HTR-8/SVneo (cell line): ENCODE data around the gene CMIP.

Experiments
- DNase-seq: peaks from one replicate; pipeline ENCODE4 v3.0.0; 2011; ENCODE audit warnings: low spot score, mixed read lengths; ENCODE audit not compliant: insufficient read length
- FAIRE-seq: peaks from 2 replicates; lab custom pipeline; 2011; peaks lifted over from hg19 to GRCh38; lab: Jason Lieb, UNC

CMIP gene

DNA sequence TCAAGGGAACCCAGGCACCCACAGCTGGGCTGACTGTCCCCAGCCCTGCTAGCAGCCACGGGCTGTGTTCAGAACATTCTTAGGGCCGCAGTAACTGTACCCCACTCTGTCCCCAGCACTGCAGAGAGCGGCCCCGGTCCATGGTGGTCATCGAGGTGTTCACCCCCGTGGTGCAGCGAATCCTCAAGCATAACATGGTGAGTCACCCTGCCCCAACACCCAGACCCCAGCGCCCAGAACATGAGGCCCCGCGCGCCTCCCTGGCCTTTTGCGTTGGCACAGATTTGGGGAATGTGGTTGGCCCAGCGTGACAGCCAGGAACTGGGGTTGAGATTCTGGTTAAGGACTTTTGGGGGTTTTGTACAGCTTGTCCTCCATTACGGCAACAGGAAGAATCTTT, 219.5 kb downstream of the CMIP start:
- no peak for FAIRE-seq
- no peak for DNase-seq

DNA sequence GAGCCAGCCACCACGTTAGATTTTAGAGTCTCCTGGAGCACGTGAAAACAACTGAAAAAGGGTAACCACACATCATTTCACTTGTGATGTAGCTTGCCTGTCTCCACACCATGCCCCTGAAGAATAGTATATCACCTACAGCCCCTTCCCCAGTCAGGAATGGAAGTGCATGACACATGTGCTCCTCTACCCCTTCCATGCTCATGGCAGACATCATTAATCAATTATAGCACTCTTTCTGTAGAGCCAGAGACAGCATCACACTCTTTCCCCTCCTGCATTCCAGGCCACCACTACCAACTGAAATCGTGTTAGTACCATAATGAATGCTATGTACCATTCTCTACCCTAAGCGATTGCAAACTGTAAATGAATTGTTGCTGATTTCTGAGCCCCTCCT, 221.0 kb downstream of the CMIP start:
- DNase-seq (no peak), FAIRE-seq (no peak)

DNA sequence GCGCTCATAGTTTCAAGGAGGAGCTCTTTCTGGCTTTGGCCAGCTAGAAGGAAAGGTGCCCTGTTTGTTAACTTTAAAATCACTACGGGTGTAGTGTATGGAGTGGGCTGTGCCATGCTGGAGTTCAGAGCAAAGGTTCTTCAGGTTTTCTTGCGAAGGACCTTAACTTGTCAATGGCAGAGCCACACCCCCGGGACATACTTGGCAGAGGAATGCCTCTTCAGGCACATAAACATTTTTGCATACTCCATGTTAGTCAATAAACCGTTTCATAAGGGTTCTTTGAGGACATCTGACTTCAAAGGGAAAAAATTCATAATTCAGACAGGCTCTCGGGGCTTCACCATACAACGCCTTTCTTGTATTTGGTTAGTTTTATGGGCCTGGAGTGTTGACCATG, 221.5 kb downstream of the CMIP start:
- FAIRE-seq (no peak), DNase-seq (no peak)

DNA sequence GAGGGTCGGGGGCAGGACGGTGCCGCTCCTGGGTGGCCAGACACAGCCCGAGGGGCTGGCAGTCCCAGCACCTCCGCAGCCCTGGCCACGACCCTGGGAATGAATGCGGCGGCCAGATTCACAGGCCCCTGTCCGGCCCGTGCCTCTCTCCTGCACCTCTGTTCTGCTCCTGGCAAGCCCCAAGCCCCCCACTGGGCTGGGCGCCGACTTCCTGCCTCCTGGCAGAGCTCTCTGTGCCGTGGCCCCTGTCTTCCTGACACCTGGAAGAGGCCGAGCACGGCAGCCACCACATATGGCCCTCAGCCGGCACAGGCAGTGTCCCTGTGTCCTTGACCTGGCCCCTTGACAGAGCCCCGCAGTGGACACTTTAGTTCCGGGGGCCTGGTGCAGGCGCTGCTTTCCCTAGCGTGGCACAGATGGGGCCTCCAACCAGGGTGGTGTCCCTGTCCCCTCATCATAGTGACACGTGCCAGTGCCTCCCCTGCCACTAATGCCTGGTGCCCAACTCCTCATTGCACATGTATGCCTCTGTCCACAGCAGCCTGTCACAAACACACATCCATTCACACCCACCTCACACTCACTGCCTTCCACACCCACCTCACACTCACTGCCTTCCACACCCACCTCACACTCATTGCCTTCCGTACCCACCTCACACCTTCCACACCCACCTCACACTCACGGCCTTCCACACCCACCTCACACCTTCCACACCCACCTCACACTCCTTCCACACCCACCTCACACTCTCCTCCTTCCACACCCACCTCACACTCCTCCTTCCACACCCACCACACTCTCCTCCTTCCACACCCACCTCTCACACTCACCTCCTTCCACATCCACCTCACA, 223.9 kb downstream of the CMIP start:
- DNase-seq (no peak), FAIRE-seq (peak; percentile 96)

DNA sequence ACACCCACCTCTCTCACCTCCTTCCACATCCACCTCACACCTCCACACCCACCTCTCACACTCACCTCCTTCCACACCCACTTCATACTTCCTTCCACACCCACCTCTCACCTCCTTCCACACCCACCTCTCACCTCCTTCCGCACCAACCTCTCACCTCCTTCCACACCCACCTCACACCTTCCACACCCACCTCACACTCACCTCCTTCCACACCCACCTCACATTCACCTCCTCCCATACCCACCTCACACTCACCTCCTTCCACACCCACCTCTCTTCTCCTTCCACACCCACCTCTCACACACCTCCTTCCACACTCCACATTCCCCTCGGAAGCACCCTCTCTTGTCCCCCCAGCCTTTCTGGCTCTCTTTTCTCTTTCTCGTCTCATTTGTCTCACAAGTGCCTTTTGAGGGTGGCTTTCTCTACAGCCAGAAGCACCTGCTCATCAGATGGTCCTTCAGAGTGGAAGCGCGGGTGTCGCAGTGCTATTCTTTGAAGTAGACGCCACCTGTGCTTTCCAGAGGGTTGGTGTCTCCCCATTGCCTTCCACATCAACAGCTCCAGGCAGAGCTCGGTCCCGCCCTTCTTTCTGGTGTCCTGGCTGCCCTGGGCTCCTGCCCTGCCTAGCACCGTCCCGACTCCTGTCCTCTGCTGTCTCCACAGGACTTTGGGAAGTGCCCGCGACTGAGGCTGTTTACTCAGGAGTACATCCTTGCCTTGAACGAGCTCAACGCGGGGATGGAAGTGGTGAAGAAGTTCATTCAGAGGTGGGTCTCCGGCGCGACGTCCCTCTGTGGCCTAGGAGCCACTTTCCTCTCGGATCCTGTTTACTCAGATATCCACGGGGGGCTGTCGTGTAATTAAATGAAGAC, 225.1 kb downstream of the CMIP start:
- FAIRE-seq (no peak), DNase-seq (no peak)

DNA sequence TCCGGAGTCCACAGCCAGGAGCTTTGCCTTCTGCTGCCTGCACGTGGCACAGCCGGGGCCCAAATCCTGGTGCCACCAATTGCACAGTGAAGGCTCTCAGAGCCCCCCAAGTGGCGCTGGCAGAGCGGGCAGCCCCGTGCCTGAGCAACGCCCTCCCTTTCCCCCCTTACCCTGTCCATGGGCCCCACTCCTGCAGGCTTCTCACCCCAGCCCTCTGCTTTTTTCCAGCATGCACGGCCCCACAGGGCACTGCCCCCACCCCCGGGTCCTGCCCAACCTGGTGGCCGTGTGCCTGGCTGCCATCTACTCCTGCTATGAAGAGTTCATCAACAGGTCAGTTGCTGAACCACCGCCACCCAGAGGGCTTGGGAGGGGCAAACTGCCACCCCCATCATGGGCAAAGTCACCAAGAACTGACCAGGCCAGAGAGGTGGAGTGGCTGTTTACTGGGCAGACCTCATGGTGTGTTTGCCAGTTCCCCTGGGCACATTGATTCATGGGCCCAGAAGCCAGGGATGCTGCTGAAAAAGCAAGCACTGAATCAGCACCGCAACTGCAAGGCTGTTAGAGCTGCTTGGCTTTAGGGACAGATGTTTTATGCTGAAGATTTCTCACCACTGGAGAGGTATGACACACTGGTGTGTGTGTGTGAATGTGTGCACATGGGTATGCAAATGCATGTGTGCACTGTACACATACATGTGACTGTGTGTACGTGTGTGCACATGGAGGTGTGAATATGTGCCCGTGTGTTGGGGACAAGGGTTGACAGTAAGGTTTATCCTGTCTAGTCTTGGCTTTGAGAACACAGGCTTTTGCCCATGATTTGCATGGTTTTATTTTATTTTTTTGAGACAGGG, 227.4 kb downstream of the CMIP start:
- FAIRE-seq = peak; percentile 77

DNA sequence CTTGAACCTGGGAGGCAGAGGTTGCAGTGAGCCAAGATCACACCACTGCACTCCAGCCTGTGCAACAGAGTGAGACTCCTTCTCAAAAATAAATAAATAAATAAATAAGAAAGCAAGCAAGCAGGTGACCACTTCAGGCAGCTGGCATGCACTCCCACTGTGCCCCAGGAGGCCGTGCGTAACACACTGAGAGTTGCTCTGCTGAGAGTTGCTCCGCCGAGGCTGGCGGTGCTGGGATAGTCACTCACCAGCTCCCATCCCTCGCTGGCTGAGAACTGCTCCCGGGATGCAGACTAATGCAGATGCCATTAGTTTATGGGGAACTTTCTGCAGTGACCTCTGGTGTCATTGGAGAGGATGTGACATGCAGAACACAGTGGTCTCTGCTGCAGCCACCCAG, 228.8 kb downstream of the CMIP start:
- FAIRE-seq = peak; percentile 83
- DNase-seq = no peak

More for the DNA sequence above, 227.4 kb downstream of the CMIP start:
- DNase-seq = no peak

DNA sequence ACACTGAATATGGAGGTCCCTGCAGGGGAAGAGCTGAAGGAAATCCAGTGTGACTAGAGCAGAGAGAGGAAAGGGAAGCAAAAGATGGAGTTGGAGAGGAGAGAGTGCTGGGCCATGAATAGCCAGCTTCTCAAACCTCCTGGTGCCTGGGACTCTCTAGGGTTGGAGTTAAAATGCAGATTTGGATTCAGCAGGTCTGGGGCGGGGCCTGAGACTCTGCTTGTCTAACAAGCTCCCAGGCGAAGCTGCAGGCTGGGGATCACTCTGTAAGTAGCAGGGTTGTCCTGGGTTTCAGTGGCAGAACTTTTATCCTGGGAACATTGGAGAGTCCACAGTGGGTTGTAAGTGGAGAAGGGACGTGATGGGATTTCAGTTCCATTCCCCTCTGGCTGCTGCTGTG, 231.1 kb downstream of the CMIP start:
- FAIRE-seq = no peak
- DNase-seq = no peak

DNA sequence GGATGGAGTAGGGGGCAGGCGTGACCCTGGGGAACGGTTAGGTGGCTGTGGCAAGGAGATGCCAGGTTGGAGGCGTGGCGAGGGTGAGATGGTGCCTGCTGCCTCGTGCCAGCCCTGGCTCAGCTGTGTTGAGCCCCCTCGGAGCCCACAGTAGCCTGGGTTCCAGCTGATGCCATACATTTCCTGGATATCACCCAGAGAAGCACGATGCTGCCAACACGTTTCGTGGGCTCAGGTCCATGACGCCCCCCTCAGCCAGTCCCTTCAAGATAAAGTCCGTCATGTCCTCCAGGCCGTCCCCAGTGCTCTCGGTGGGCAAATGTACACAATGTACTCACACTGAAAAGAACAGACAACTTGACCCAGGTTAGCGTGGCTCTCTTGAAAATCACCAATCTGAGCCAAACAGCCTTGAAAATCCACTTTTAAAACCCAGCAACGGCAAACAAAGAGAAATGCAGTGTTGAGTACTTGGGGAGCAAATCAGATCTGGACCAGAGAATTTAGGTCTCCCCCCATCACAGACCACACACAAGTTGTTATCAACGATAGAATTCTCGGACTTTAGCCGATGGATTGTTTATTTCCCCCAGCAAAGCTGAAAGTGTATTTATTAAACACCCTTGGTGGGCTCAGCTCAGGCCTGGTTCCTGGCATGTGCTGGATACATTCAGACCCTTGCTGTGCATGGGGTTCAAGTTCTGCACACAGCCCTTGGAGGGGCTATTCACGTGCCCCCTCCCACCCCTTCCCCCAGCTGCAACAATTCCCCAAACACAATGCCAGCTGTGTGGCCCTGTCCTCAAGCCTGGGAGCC, 231.7 kb downstream of the CMIP start:
- no peak for DNase-seq
- no peak for FAIRE-seq

DNA sequence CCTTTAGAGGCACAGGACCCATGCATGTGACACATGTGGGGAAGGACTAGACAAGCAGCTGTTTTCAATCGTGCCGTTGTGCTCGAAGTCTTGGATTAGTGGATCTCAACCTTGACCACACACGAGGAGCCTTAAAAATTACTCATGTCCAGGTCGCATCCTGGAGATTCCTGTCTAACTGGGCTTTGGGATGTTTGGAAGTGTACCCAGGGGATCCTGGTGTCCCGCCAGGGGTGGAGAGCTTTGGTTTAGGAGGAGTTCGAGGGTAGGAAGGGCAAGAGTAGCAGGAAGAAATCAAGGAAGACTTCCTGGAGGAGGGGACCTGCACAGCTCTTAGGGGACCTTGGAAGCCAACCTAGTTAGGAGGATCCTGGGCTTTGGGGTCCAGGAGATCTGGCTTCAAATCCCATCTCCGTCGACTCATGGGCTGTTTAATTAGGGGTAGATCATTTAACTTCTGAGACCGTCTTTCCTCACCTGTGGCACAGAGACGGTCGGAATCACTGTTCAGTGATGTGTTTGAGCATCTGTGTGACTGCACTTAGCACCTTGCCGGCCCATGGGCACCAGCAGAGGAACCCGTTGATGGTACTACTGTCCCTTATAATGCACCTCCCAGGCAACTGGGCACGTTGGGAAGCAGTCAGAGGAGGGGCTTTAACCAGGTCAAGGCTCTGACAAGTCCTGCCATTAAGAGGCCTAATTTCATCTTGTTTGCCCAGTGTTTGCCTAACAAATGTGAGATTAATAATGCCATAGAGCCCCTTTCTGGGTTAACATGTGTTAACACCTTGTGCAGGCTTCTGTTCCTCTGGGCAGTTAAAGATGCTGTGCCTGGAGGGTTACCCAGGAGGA, 232.5 kb downstream of the CMIP start:
- FAIRE-seq = no peak
- DNase-seq = no peak

DNA sequence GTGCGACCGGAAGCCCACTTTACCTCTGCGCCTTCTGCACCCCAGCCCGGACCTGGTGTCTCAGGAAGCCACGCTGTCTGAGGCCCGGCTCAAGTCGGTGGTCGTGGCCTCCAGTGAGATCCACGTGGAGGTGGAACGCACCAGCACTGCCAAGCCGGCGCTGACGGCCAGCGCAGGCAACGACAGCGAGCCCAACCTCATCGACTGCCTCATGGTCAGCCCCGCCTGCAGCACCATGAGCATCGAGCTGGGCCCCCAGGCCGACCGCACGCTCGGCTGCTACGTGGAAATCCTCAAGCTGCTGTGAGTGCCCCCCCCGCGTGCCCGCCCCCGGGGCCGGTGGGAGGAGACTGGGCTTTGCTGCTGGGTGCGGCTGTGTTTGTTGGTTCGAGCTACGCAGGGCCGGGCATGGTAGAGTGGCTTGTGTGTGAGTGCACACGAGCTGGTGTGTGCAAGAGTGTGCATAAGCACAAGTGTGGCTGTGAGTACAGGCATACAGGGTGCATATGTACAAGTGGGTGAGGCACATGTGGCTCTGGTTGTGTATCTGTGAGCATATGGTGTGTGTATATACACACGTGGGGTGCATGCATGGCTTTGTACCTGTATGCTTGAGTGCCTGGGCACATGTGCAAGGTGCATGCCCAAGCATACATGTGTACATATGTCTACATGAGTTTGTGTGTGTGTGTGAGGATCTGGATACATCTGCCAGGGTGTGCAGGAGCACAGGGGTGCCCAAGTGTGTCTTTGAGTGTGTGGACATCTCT, 233.9 kb downstream of the CMIP start:
- FAIRE-seq (no peak), DNase-seq (no peak)

DNA sequence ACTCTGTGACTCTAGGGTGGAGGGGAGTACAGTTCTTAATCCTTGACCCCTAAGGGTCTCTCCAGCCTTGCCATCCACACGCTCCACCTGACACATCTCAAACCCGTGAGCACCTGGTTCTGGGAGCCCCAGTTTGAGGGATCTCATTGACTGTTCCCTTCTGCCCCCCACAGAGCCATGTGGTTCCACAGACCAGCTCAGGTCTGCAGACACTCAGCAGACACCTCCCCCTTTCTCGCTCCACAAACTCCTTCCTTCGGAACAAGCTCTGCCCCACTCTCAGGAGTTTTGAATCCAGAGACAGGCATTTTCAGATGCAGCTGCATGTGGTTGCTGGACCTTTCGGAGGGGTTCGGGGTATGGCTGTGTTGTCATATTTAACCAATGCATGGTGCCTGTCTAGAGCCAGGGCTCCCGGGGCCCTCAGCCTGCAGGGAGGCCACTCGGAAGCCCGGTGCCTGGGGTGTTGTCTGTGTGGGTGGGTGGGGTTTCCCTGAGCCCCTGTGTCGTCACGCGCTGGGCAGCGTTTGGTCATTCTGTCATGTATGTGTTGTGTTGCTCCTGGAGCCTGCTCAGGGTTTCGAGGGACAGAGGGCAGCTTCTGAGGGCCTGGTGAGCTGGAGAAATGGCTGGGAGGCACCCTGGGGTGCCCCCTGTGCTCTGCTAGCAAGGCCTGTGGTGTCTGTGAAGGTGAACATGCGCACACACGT, 235.3 kb downstream of the CMIP start:
- no peak for FAIRE-seq
- no peak for DNase-seq

DNA sequence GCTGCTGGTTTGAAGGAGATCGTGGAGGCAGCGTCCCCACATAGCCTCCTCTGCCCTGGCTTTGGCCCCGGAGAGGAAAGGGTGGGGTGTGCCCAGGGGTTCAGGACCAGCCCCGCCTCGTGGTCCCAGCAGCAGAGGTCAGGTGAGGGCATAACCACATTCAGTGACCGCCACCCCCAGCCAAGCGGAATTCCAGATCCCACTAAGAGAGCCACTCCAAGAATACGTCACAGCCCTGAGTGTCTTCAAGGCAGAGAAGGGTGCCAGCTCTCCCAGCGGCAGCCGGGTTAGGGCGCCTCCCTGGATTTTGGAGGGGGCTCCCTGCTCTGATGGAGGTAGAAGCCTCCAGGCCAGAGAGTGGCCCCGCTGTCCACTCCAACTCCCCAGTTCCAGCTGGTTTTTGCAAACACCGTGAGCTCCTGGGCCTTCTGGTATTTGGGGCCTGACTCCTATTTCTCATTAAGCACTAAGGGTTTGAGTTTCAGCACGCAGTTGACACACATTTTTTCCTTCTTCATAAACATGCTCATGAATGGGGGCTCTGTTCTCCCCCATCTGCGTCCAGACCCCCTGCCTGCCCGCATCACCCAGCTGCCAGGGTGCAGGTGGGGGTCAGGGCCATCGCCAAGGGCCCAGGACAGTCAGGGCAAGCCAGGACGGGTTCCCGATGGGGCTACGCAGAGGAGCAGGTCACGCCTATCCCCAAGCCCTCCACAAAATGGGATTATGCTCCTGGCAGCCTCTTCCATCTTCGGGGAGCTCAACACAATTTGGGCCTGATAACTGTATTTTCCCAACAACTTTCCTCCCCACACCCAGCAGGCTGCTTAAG, 236.1 kb downstream of the CMIP start:
- DNase-seq = no peak
- FAIRE-seq = no peak

DNA sequence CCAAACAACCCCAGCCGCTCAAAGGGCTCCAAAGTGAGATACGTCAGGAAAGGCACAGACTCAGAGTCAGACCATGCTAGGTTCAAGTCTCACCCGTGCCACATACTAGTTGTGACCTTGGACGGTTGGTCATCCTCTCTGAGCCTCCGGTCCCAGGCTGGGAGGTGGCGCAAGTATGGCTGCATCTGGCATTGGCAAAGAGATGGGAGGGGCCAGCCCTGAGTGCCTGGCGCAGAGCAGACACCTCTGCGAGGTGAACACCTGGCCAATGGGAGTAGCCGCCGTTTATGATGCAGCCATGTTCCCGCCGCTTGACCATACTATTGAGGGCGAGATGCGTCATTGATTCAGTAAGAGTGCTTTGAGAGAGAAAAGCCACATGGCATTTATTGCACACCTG, 236.7 kb downstream of the CMIP start:
- FAIRE-seq (no peak), DNase-seq (no peak)

DNA sequence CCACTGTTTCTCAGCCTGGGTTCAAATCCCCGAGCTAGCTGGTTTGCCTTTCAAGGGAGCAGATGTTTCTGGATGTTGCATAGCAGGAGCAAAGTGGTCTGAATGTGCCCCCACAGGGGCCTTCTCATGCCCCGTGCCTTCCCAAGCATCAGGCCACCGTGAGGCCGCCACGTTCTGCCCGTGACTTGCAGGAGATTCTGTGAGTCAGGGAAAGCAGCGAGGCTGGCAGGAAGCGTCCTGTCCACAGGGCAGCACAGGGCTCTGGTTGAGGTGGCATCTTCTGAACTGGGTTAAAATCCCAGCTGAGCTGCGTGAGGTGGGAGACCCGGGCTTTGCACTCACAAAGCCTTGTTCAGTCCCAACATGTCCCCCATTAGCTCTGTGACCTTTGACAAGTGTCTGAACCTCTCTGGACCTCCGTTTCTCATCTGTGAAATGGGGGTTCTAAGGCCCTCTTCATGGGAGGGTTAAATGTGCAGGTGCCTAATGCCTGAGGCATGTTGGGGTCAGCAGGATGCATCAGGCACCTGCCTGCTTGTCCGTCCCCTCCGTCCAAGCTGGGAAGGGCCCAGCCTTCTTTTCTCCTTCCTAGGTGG, 239.7 kb downstream of the CMIP start:
- DNase-seq (no peak), FAIRE-seq (no peak)

DNA sequence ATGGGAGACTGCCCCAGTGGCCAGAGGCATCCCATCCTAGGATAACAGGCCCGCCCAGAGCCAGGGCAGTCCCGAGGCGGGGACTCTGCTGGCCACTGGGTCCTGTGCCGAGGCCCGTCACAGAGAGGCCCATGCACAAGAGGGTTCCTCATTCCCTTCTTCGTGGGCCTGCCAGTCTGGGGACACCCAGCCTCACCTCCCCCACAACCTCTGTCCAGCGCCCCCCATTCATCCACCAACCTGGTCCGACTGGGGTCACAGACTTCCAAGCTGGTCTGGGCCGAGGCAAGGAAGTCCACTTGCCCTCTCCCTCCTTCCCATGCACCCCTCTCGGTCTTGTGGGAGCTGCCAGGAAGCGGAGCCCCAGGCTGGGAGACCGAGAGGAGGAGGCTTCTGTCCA, 240.3 kb downstream of the CMIP start:
- FAIRE-seq = no peak
- no peak for DNase-seq
